PC-3 (cell line): ENCODE results near the gene ADPRHL1. TPM values are rescaled to one million over a fixed set of nuclear protein-coding genes. Genes with fewer than 3 reads are reported as not detected.
"Not testable (repeated sequence)": the region's sequence is repeated elsewhere in the genome, so short reads cannot be mapped to it uniquely, and the experiment has no call there.

Source experiments
- ATAC-seq: fragments of 200-7000 bp; cut with Tn5 transposase; 2 replicates; pipeline ENCODE4 v1.9.1; 2020; ENCODE audit warnings: mild to moderate bottlenecking, moderate library complexity
- BruUV-seq: library from RNA; stranded (reverse); fragments of 400-500 nt; replicated peaks from 2 replicates; lab custom pipeline; 2021; lab: Mats Ljungman, UMichigan
- CTCF ChIA-PET: fragments of 300-600 bp; sonication (Branson Sonifier 250); formaldehyde crosslinking; loops from one replicate; lab custom pipeline; 2022; ENCODE audit warnings: antibody characterized with exemption; lab: Charles Lee
- POLR2A ChIA-PET: fragments of 300-600 bp; sonication (Branson Sonifier 250); formaldehyde crosslinking; loops from one replicate; lab custom pipeline; 2022; ENCODE audit warnings: antibody characterized with exemption; ENCODE audit not compliant: unreplicated experiment; lab: Charles Lee
- DNase-seq: peaks from one replicate; pipeline ENCODE4 v3.0.0-alpha.2; 2015
- H2AFZ ChIP-seq: fragments of 300-600 bp; sonication (generic); 2 replicates; pipeline ENCODE4 v1.6.0; 2016; ENCODE audit warnings: antibody characterized with exemption, low read length
- H3F3A ChIP-seq: fragments of 300-600 bp; sonication (generic); one replicate; pipeline ENCODE4 v1.6.0; 2017; ENCODE audit warnings: antibody characterized with exemption, low read length, control low read depth, mild to moderate bottlenecking; ENCODE audit not compliant: unreplicated experiment
- H3K27ac ChIP-seq: fragments of 300-600 bp; sonication (generic); 2 replicates; pipeline ENCODE4 v1.5.1; 2016; ENCODE audit warnings: mild to moderate bottlenecking, low read length
- H3K27me3 ChIP-seq: fragments of 300-600 bp; sonication (generic); 2 replicates; pipeline ENCODE4 v1.6.1; 2016; ENCODE audit warnings: low read length, mixed read lengths
- H3K36me3 ChIP-seq: fragments of 300-600 bp; sonication (generic); 2 replicates; pipeline ENCODE4 v1.6.1; 2016; ENCODE audit warnings: low read depth, mixed run types, low read length, mixed read lengths
- H3K4me1 ChIP-seq: fragments of 300-600 bp; sonication (generic); 2 replicates; pipeline ENCODE4 v1.5.1; 2016; ENCODE audit warnings: low read length; ENCODE audit not compliant: insufficient read depth
- H3K4me2 ChIP-seq: fragments of 300-600 bp; sonication (generic); 2 replicates; pipeline ENCODE4 v1.6.0; 2016; ENCODE audit warnings: low read length
- H3K4me3 ChIP-seq: fragments of 300-600 bp; sonication (generic); 2 replicates; pipeline ENCODE4 v1.5.1; 2016; ENCODE audit warnings: mild to moderate bottlenecking, low read length, mixed read lengths
- H3K79me2 ChIP-seq: fragments of 300-600 bp; sonication (generic); 2 replicates; pipeline ENCODE4 v1.6.1; 2017; ENCODE audit warnings: low read length, mixed read lengths
- H3K9ac ChIP-seq: fragments of 300-600 bp; sonication (generic); 2 replicates; pipeline ENCODE4 v1.6.0; 2016; ENCODE audit warnings: mild to moderate bottlenecking, low read length
- H3K9me2 ChIP-seq: fragments of 300-600 bp; sonication (generic); replicated peaks from 2 replicates; pipeline ENCODE4 v1.6.1; 2016; ENCODE audit warnings: mixed run types, low read length, mixed read lengths
- H3K9me3 ChIP-seq: fragments of 300-600 bp; sonication (generic); 2 replicates; pipeline ENCODE4 v1.6.1; 2016; ENCODE audit warnings: low read length, mixed read lengths
- H4K20me1 ChIP-seq: fragments of 300-600 bp; sonication (generic); 2 replicates; pipeline ENCODE4 v1.6.1; 2016; ENCODE audit warnings: low read length, mixed read lengths
- EZH2 ChIP-seq: fragments of 300-600 bp; sonication (generic); IDR thresholded peaks from one replicate; pipeline ENCODE4 v1.6.1; 2017; ENCODE audit warnings: antibody characterized with exemption, mild to moderate bottlenecking, low read length; ENCODE audit not compliant: unreplicated experiment
- EZH2phosphoT487 ChIP-seq: fragments of 300-600 bp; sonication (generic); IDR thresholded peaks from 2 replicates; pipeline ENCODE4 v1.6.1; 2018; ENCODE audit warnings: mild to moderate bottlenecking, antibody characterized with exemption, low read length, borderline replicate concordance
- intact Hi-C: fragments of 100-400 bp; cut with micrococcal nuclease; formaldehyde crosslinking; loops from 2 replicates; pipeline ENCODE4 v1.9.0; 2023
- total RNA-seq: library from RNA; depleted of rRNA; stranded (reverse); fragments of >200 nt; gene quantifications from 2 replicates; pipeline ENCODE4 v1.2.3, GENCODE V29; 2014
- TF ChIP-seq, protein P1 (sequence below): fragments of 300-600 bp; sonication (generic); conservative IDR thresholded peaks from 2 replicates; pipeline ENCODE4 v1.5.1; 2017; ENCODE audit warnings: antibody characterized with exemption, low read depth, mild to moderate bottlenecking, low read length

The ADPRHL1 gene
- total RNA-seq, 1 experiment from 2014 or later, result 10.3 TPM

- H2AFZ ChIP-seq, result no peak overlapping the region
- no peaks in the 10 kb centered on the region for H4K20me1 ChIP-seq
- intact Hi-C loops, result no loop called here
- ATAC-seq, result no peak
- TF ChIP-seq EZH2phosphoT487 (no peak), EZH2 (no peak)
- TF ChIP-seq, protein P1, sequence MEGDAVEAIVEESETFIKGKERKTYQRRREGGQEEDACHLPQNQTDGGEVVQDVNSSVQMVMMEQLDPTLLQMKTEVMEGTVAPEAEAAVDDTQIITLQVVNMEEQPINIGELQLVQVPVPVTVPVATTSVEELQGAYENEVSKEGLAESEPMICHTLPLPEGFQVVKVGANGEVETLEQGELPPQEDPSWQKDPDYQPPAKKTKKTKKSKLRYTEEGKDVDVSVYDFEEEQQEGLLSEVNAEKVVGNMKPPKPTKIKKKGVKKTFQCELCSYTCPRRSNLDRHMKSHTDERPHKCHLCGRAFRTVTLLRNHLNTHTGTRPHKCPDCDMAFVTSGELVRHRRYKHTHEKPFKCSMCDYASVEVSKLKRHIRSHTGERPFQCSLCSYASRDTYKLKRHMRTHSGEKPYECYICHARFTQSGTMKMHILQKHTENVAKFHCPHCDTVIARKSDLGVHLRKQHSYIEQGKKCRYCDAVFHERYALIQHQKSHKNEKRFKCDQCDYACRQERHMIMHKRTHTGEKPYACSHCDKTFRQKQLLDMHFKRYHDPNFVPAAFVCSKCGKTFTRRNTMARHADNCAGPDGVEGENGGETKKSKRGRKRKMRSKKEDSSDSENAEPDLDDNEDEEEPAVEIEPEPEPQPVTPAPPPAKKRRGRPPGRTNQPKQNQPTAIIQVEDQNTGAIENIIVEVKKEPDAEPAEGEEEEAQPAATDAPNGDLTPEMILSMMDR, result no peak
- POLR2A ChIA-PET, result no interaction called here
- no peaks in the 10 kb centered on the region for H3K9me2 ChIP-seq
- CTCF ChIA-PET, result no interaction called here
- H3K27ac ChIP-seq, result no peak overlapping the region
- no peak overlapping the region for H3K4me2 ChIP-seq
- no peak for DNase-seq
- no peaks in the 10 kb centered on the region for H3K27me3 ChIP-seq
- H3K4me1 ChIP-seq, result no peaks in the 10 kb centered on the region
- H3K79me2 ChIP-seq, result no peaks in the 10 kb centered on the region
- H3K4me3 ChIP-seq, result no peak overlapping the region
- no peaks in the 10 kb centered on the region for H3F3A ChIP-seq
- H3K9me3 ChIP-seq, result no peaks in the 10 kb centered on the region
- H3K36me3 ChIP-seq, result no peaks in the 10 kb centered on the region; the same call in 1 of the 2 replicates
- H3K9ac ChIP-seq, result no peak overlapping the region
- no TSS peak for BruUV-seq
These were observed 19.2 kb upstream of the ADPRHL1 start for GRCh38 chr13:113472355-113473025.

DNA sequence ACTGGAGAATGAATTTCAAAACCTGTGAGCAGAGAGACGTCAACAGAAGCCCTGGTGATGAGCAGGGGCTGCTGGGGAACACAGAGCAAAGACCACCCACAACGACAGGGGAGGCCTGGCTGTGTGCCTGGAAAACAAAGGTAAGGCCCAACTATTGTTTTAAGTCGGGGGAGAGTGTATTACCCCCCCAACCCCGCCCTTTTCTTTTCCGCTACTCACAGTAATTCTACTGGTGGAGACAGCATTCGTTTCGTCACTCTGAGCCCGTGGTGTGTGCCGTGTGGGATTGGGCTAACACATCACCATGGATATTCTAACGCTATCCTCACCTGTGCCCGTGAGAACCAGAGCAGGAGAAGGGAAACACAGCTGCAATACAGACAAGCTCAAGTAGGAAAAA is 18.6 kb upstream of the ADPRHL1 start:
- no TSS peak for BruUV-seq

GRCh38 chr13:113470635-113471163 is 17.4 kb upstream of the ADPRHL1 start:
- H3F3A ChIP-seq, H3K27ac ChIP-seq, H3K4me1 ChIP-seq, H3K4me3 ChIP-seq, H3K9ac ChIP-seq, intact Hi-C loops, H3K9me2 ChIP-seq, H3K36me3 ChIP-seq, H3K4me2 ChIP-seq, H3K9me3 ChIP-seq, H4K20me1 ChIP-seq, BruUV-seq, H2AFZ ChIP-seq, H3K79me2 ChIP-seq, DNase-seq, CTCF ChIA-PET, POLR2A ChIA-PET, H3K27me3 ChIP-seq, ATAC-seq: not testable (repeated sequence)

More for the DNA sequence above, 18.6 kb upstream of the ADPRHL1 start:
- Histone ChIP-seq H3K9me2 (no peaks in the 10 kb centered on the region), H3K27ac (no peak overlapping the region), H3K79me2 (no peaks in the 10 kb centered on the region), H3K9me3 (no peaks in the 10 kb centered on the region), H3F3A (no peaks in the 10 kb centered on the region), H2AFZ (no peak overlapping the region), H4K20me1 (no peaks in the 10 kb centered on the region), H3K4me1 (no peaks in the 10 kb centered on the region), H3K4me2 (no peak overlapping the region), H3K27me3 (no peaks in the 10 kb centered on the region), H3K36me3 (no peaks in the 10 kb centered on the region; the same call in 1 of the 2 replicates), H3K4me3 (no peak overlapping the region), H3K9ac (no peak overlapping the region)
- ChIA-PET POLR2A (no interaction called here), CTCF (no interaction called here)
- TF ChIP-seq, protein P1, result no peak
- TF ChIP-seq EZH2phosphoT487, result no peak
- TF ChIP-seq EZH2, result no peak
- DNase-seq (no peak), ATAC-seq (no peak)
- intact Hi-C loops, result no loop called here
